OCI-LY1 (cell line): Measurements from ENCODE around the gene SEMA3D.

Experiments used
- H2AFZ ChIP-seq: fragments of 200-600 bp; sonication (generic), shearing (Covaris generic); 2 replicates; pipeline ENCODE4 v1.6.0; 2014; ENCODE audit warnings: antibody characterized with exemption, mild to moderate bottlenecking, low read length
- H3F3A ChIP-seq: fragments of 200-600 bp; sonication (generic), shearing (Covaris generic); 2 replicates; pipeline ENCODE4 v1.6.0; 2014; ENCODE audit warnings: mild to moderate bottlenecking, antibody characterized with exemption, low read length, moderate library complexity; ENCODE audit not compliant: insufficient read depth
- H3K27ac ChIP-seq: fragments of 200-600 bp; sonication (generic); 2 replicates; pipeline ENCODE4 v1.5.1; 2014; ENCODE audit warnings: low read length, mixed run types, mild to moderate bottlenecking, low read depth; ENCODE audit not compliant: poor library complexity, severe bottlenecking
- H3K27me3 ChIP-seq: fragments of 200-600 bp; sonication (generic); 2 replicates; pipeline ENCODE4 v1.6.0; 2014; ENCODE audit warnings: antibody characterized with exemption, mild to moderate bottlenecking, low read length, moderate library complexity; ENCODE audit not compliant: insufficient read depth
- H3K36me3 ChIP-seq: fragments of 200-600 bp; sonication (generic); 2 replicates; pipeline ENCODE4 v1.6.1; 2014; ENCODE audit warnings: mild to moderate bottlenecking, antibody characterized with exemption, low read length, moderate library complexity, mixed read lengths; ENCODE audit not compliant: insufficient read depth
- H3K4me1 ChIP-seq: fragments of 200-600 bp; sonication (generic); 2 replicates; pipeline ENCODE4 v1.5.1; 2014; ENCODE audit warnings: mild to moderate bottlenecking, low read length, moderate library complexity; ENCODE audit not compliant: insufficient read depth, severe bottlenecking
- H3K4me2 ChIP-seq: fragments of 200-600 bp; sonication (generic), shearing (Covaris generic); 2 replicates; pipeline ENCODE4 v1.6.1; 2014; ENCODE audit warnings: low read length
- H3K4me3 ChIP-seq: fragments of 200-600 bp; sonication (generic); 2 replicates; pipeline ENCODE4 v1.5.1; 2014; ENCODE audit warnings: low read length, low read depth, mild to moderate bottlenecking, mixed read lengths; ENCODE audit not compliant: poor library complexity, severe bottlenecking
- H3K79me2 ChIP-seq: fragments of 200-600 bp; shearing (Covaris generic); 2 replicates; pipeline ENCODE4 v1.6.1; 2016; ENCODE audit warnings: mixed run types, low read length, mixed read lengths; ENCODE audit not compliant: insufficient read depth
- H3K9ac ChIP-seq: fragments of 200-600 bp; sonication (generic), shearing (Covaris generic); 2 replicates; pipeline ENCODE4 v1.6.1; 2014; ENCODE audit warnings: mild to moderate bottlenecking, low read length, mixed read lengths
- H3K9me2 ChIP-seq: fragments of 200-600 bp; sonication (generic), shearing (Covaris generic); 2 replicates; pipeline ENCODE4 v1.6.1; 2014; ENCODE audit warnings: low read depth, mild to moderate bottlenecking, low read length, mixed read lengths
- H3K9me3 ChIP-seq: fragments of 200-600 bp; shearing (Covaris generic); 2 replicates; pipeline ENCODE4 v1.6.1; 2014; ENCODE audit warnings: low read length, mixed read lengths
- H4K20me1 ChIP-seq: fragments of 200-600 bp; sonication (generic), shearing (Covaris generic); 2 replicates; pipeline ENCODE4 v1.6.0; 2016; ENCODE audit warnings: mild to moderate bottlenecking, low read length; ENCODE audit not compliant: insufficient read depth
- EZH2 ChIP-seq: fragments of 200-600 bp; sonication (generic), shearing (Covaris generic); IDR thresholded peaks from 2 replicates; pipeline ENCODE4 v1.8.0; 2017; ENCODE audit warnings: borderline replicate concordance, mixed run types, mild to moderate bottlenecking, antibody characterized with exemption, low read length, moderate library complexity, mixed read lengths
- TF ChIP-seq, protein P1 (sequence below): fragments of 200-600 bp; sonication (generic), shearing (Covaris generic); IDR thresholded peaks from 2 replicates; pipeline ENCODE4 v1.5.1; 2017; ENCODE audit warnings: mild to moderate bottlenecking, antibody characterized with exemption, low read length, moderate library complexity, mixed read lengths

The SEMA3D gene

GRCh38 chr7:85055196-85055595, 131.7 kb downstream of the SEMA3D start:
- Histone ChIP-seq H3K9me3 (no peaks in the 10 kb centered on the region), H2AFZ (no peak overlapping the region), H3K27ac (no peak overlapping the region), H4K20me1 (no peaks in the 10 kb centered on the region), H3K9ac (no peak overlapping the region), H3K36me3 (no peaks in the 10 kb centered on the region), H3F3A (no peaks in the 10 kb centered on the region), H3K4me2 (no peak overlapping the region), H3K79me2 (no peaks in the 10 kb centered on the region), H3K4me1 (no peaks in the 10 kb centered on the region), H3K4me3 (no peak overlapping the region), H3K27me3 (no peaks in the 10 kb centered on the region), H3K9me2 (no peaks in the 10 kb centered on the region)
- no peak for TF ChIP-seq EZH2
- TF ChIP-seq, protein P1, sequence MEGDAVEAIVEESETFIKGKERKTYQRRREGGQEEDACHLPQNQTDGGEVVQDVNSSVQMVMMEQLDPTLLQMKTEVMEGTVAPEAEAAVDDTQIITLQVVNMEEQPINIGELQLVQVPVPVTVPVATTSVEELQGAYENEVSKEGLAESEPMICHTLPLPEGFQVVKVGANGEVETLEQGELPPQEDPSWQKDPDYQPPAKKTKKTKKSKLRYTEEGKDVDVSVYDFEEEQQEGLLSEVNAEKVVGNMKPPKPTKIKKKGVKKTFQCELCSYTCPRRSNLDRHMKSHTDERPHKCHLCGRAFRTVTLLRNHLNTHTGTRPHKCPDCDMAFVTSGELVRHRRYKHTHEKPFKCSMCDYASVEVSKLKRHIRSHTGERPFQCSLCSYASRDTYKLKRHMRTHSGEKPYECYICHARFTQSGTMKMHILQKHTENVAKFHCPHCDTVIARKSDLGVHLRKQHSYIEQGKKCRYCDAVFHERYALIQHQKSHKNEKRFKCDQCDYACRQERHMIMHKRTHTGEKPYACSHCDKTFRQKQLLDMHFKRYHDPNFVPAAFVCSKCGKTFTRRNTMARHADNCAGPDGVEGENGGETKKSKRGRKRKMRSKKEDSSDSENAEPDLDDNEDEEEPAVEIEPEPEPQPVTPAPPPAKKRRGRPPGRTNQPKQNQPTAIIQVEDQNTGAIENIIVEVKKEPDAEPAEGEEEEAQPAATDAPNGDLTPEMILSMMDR = no peak

DNA sequence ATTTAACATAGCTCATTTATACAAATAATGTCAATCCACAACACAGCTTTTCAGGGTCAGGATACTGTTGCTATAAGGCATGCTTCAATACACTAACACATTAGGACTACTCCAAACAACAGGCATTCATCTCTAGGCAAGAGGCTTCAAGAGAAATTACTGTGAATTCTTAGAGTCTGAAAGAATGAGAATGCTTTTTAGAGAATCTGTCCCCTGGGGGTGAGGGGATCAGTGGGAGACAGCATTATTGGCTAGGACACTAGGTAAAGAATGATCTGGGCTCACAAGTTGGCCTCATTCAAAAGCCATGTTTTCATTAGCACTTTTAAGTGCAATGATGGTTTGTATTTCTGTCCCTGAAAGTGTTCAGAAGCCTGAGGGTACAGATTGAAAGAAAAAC, 132.6 kb downstream of the SEMA3D start:
- no peak overlapping the region for H2AFZ ChIP-seq
- H3K79me2 ChIP-seq = no peaks in the 10 kb centered on the region

GRCh38 chr7:85052894-85053293, 134.0 kb downstream of the SEMA3D start:
- H3K36me3 ChIP-seq = no peaks in the 10 kb centered on the region
- H3K79me2 ChIP-seq = no peaks in the 10 kb centered on the region
- H3K27me3 ChIP-seq = no peaks in the 10 kb centered on the region
- H3K9ac ChIP-seq = no peak overlapping the region
- no peak for TF ChIP-seq EZH2
- TF ChIP-seq, protein P1 = no peak
- H3F3A ChIP-seq = no peaks in the 10 kb centered on the region
- H3K4me2 ChIP-seq = no peak overlapping the region
- H3K9me2 ChIP-seq = no peaks in the 10 kb centered on the region
- H3K9me3 ChIP-seq = no peaks in the 10 kb centered on the region
- H2AFZ ChIP-seq = no peak overlapping the region
- no peak overlapping the region for H3K4me3 ChIP-seq
- no peaks in the 10 kb centered on the region for H4K20me1 ChIP-seq
- H3K4me1 ChIP-seq = no peaks in the 10 kb centered on the region
- H3K27ac ChIP-seq = no peak overlapping the region

More for the DNA sequence above, 132.6 kb downstream of the SEMA3D start:
- Histone ChIP-seq H4K20me1 (no peaks in the 10 kb centered on the region), H3K4me1 (no peaks in the 10 kb centered on the region), H3K9me2 (no peaks in the 10 kb centered on the region), H3K27ac (no peak overlapping the region), H3K36me3 (no peaks in the 10 kb centered on the region), H3K4me2 (no peak overlapping the region), H3F3A (no peaks in the 10 kb centered on the region), H3K9ac (no peak overlapping the region), H3K27me3 (no peaks in the 10 kb centered on the region), H3K9me3 (no peaks in the 10 kb centered on the region), H3K4me3 (no peak overlapping the region)
- TF ChIP-seq, protein P1 = no peak
- TF ChIP-seq EZH2 = no peak
